Stimulated activated CD8-positive, alpha-beta memory T cell treated with anti-CD3 and anti-CD28 coated beads, Interleukin-4, amount 100 ng/mL, for 4 hours (primary cell): ENCODE measurements around the gene DPH1.

Source experiments
- DNase-seq, 2 donors: peaks; one replicate each; pipeline ENCODE4 v3.0.0-alpha.2; 2020; ENCODE audit warnings: low read depth in 2 of 2, low spot score in 1 of 2

The DPH1 gene

GRCh38 chr17:2049333-2050299, 19.7 kb downstream of the DPH1 start:
- DNase-seq = peak; percentile 87 to 90

GRCh38 chr17:2050300-2051060, 20.5 kb downstream of the DPH1 start:
- peak in 1 of 2 donors; percentile 46 for DNase-seq

GRCh38 chr17:2051061-2051932, 21.3 kb downstream of the DPH1 start:
- no peak for DNase-seq

- no peak for DNase-seq
Measured at GRCh38 chr17:2051933-2052559, 22.1 kb downstream of the DPH1 start.

- peak; percentile 57 to 75 for DNase-seq
Measured at GRCh38 chr17:2053380-2054261, 23.7 kb downstream of the DPH1 start.

GRCh38 chr17:2054262-2054511, 24.2 kb downstream of the DPH1 start:
- no peak for DNase-seq

GRCh38 chr17:2054512-2055291, 24.7 kb downstream of the DPH1 start, which contains the start of gene HIC1:
Gene HIC1, plus strand, starts transcription at chr17:2055103. Its CDS starts 1,588 bp downstream, at chr17:2056691.
- DNase-seq = peak in 1 of 2 donors; percentile 58

- no peak for DNase-seq
Measured at GRCh38 chr17:2055292-2056205, 25.6 kb downstream of the DPH1 start.

GRCh38 chr17:2056206-2057174, 26.5 kb downstream of the DPH1 start:
- DNase-seq = no peak

GRCh38 chr17:2057175-2057759, 27.3 kb downstream of the DPH1 start:
- DNase-seq = no peak

- DNase-seq = no peak
Measured at GRCh38 chr17:2057760-2058585, 28.0 kb downstream of the DPH1 start.

- DNase-seq = no peak
Measured at GRCh38 chr17:2058586-2059546, 28.9 kb downstream of the DPH1 start.

GRCh38 chr17:2059547-2060384, 29.8 kb downstream of the DPH1 start:
- DNase-seq = no peak

GRCh38 chr17:2060385-2060658, 30.4 kb downstream of the DPH1 start:
- DNase-seq = no peak
